Measurements from ENCODE around the gene ISG20L2. TPM values are rescaled to one million over a fixed set of nuclear protein-coding genes. Genes with fewer than 3 reads are reported as not detected.

The ISG20L2 gene, protein sequence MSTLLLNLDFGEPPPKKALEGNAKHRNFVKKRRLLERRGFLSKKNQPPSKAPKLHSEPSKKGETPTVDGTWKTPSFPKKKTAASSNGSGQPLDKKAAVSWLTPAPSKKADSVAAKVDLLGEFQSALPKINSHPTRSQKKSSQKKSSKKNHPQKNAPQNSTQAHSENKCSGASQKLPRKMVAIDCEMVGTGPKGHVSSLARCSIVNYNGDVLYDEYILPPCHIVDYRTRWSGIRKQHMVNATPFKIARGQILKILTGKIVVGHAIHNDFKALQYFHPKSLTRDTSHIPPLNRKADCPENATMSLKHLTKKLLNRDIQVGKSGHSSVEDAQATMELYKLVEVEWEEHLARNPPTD
- 32.6 TPM for total RNA-seq (ENCODE audit: unreplicated experiment)
- long read RNA-seq, transcript ISG20L2-201 (3 exons, 3,303 nt): major isoform, 6 of 14 reads
- long read RNA-seq, transcript ISG20L2-202 (4 exons, 2,310 nt): minor isoform, 5 of 14 reads
- long read RNA-seq, partial matches to known transcripts: 1 of 14 reads
- long read RNA-seq, other reads (novel, unspliced or antisense): 2 of 14 reads

DNA sequence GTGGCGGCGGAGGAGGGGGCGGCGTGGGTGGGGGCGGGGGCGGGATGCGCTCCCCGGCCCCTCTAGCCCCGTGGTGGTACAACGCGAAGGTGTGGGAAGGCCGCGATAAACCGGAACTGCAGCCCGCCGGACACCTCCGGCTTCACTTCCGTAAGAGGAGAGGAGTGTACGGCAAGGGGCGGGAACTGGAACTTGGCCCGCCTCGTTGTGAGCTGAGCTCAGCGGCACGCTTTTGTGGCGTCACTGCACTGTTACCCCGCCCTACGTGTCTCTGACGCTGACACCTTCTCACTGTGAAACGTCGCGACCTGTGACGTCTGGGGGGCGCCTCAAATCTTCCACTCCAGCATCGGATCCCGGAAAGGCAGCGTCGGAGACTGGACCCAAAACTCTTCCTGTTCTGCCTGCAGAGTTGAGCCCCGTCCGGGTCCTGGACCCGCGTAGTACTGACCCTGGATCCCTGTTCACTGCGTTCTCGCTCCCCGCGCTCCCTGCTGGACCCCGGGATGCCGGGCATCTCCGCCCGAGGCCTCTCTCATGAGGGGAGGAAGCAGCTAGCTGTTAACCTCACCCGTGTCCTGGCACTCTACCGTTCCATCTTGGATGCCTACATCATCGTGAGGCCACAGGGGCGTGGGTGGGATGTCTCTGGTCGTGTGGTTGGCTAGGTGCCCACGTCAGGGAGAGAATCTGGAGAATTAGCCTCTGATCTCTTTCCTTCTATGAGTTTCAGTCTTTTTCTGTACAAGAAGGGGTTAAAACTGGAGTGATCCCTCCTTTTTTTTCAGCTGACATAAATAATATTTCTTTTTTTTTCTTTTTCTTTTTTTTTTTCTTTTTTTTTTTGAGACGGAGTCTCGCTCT, at the start of gene ISG20L2:
ISG20L2 (minus strand) TSS at position 168 of the 864 bp plus-strand sequence. CDS start 1,114 bp downstream, outside the sequence.
- Mint-ChIP-seq H3K9me3 (ENCODE audit: unreplicated experiment) (peaks cover 10% of the 10 kb centered on the region), H3K36me3 (ENCODE audit: unreplicated experiment) (no peaks in the 10 kb centered on the region), H3K4me1 (ENCODE audit: low read depth, unreplicated experiment) (peaks cover 11% of the 10 kb centered on the region), H3K27me3 (ENCODE audit: unreplicated experiment) (peaks cover 12% of the 10 kb centered on the region), H3K4me3 (ENCODE audit: unreplicated experiment) (no peak within 1 kb of the TSS), H3K27ac (ENCODE audit: unreplicated experiment) (peak within 1 kb of the TSS; percentile 94)
- TF ChIP-seq, protein P1, sequence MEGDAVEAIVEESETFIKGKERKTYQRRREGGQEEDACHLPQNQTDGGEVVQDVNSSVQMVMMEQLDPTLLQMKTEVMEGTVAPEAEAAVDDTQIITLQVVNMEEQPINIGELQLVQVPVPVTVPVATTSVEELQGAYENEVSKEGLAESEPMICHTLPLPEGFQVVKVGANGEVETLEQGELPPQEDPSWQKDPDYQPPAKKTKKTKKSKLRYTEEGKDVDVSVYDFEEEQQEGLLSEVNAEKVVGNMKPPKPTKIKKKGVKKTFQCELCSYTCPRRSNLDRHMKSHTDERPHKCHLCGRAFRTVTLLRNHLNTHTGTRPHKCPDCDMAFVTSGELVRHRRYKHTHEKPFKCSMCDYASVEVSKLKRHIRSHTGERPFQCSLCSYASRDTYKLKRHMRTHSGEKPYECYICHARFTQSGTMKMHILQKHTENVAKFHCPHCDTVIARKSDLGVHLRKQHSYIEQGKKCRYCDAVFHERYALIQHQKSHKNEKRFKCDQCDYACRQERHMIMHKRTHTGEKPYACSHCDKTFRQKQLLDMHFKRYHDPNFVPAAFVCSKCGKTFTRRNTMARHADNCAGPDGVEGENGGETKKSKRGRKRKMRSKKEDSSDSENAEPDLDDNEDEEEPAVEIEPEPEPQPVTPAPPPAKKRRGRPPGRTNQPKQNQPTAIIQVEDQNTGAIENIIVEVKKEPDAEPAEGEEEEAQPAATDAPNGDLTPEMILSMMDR (IDR thresholded peaks at IDR 0.05; ENCODE audit: partially characterized antibody, unreplicated experiment): no peak
- DNase-seq: peak; percentile 93

DNA sequence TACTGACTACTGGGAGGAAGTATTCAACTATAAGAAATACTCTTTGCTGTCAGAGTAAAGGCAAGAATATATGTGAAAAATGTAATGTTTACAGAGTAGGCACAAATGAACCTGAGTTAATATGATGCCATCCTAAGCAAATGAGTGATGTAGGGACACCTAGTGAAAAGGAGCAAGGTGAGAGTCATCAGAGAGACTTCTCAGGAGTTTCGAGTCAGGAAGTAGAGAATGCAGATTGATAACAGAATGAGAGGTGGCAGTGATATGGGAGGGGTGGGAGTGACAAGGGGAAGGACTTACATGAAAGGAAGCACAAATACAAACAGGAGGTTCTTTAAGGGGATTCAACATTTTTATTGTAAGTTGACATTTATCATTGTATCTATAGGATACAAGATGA, 49.0 kb upstream of the ISG20L2 start:
- H3K36me3 Mint-ChIP-seq (ENCODE audit: unreplicated experiment): no peaks in the 10 kb centered on the region
- no peak overlapping the region for H3K4me3 Mint-ChIP-seq (ENCODE audit: unreplicated experiment)
- peaks cover 3% of the 10 kb centered on the region for H3K9me3 Mint-ChIP-seq (ENCODE audit: unreplicated experiment)
- peaks cover 19% of the 10 kb centered on the region for H3K4me1 Mint-ChIP-seq (ENCODE audit: low read depth, unreplicated experiment)
- TF ChIP-seq, protein P1 (IDR thresholded peaks at IDR 0.05; ENCODE audit: partially characterized antibody, unreplicated experiment): no peak
- DNase-seq: no peak
- no peak overlapping the region for H3K27ac Mint-ChIP-seq (ENCODE audit: unreplicated experiment)
- H3K27me3 Mint-ChIP-seq (ENCODE audit: unreplicated experiment): peaks cover 1% of the 10 kb centered on the region

DNA sequence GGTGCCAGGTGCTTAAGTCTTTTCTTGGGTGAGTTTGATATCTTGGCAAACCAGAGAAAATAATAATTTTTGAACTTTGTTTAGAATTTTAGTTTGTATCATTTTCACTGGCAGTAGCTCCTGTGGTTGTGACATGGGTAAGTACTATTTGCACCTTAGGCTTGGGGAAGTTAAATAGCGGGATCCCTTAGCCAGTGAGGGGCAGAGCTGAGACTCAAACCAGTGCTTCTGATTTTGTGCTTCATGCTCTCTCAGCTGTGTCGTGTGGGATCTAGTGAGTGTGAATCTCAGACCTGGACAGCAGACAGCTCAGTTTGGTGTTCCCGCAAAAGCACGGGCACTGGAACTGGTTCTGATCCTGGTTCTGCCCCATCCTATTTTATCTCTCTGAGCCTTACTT, 48.4 kb upstream of the ISG20L2 start:
- peaks cover 23% of the 10 kb centered on the region for H3K4me1 Mint-ChIP-seq (ENCODE audit: low read depth, unreplicated experiment)
- DNase-seq: no peak
- no peak overlapping the region for H3K4me3 Mint-ChIP-seq (ENCODE audit: unreplicated experiment)
- H3K27ac Mint-ChIP-seq (ENCODE audit: unreplicated experiment): no peak overlapping the region
- peaks cover 1% of the 10 kb centered on the region for H3K27me3 Mint-ChIP-seq (ENCODE audit: unreplicated experiment)
- TF ChIP-seq, protein P1 (IDR thresholded peaks at IDR 0.05; ENCODE audit: partially characterized antibody, unreplicated experiment): no peak
- peaks cover 3% of the 10 kb centered on the region for H3K9me3 Mint-ChIP-seq (ENCODE audit: unreplicated experiment)
- no peaks in the 10 kb centered on the region for H3K36me3 Mint-ChIP-seq (ENCODE audit: unreplicated experiment)

DNA sequence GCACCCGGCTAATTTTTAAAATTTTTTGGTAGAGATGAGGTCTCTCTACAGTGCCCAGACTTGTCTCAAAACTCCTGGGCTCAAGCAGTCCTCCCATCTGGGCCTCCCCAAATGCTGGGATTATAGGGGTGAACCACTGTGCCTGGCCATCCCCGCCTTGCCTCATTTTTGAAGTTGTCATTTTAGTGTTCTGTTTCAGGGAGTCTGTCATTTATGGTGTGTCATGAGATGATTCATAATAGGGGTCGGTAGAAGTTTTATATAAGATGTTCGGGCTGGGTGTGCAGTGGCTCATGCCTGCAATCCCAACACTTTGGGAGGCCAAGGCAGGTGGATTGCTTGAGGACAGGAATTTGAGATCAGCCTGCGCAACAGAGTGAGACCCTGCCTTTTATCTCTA, 47.2 kb upstream of the ISG20L2 start:
- no peak overlapping the region for H3K27ac Mint-ChIP-seq (ENCODE audit: unreplicated experiment)
- no peaks in the 10 kb centered on the region for H3K36me3 Mint-ChIP-seq (ENCODE audit: unreplicated experiment)
- peaks cover 5% of the 10 kb centered on the region for H3K9me3 Mint-ChIP-seq (ENCODE audit: unreplicated experiment)
- DNase-seq: no peak
- no peak overlapping the region for H3K4me3 Mint-ChIP-seq (ENCODE audit: unreplicated experiment)
- H3K4me1 Mint-ChIP-seq (ENCODE audit: low read depth, unreplicated experiment): peaks cover 28% of the 10 kb centered on the region
- TF ChIP-seq, protein P1 (IDR thresholded peaks at IDR 0.05; ENCODE audit: partially characterized antibody, unreplicated experiment): no peak
- H3K27me3 Mint-ChIP-seq (ENCODE audit: unreplicated experiment): peaks cover 1% of the 10 kb centered on the region
